Measurements from ENCODE around the gene PORCN. TPM values are rescaled to one million over a fixed set of nuclear protein-coding genes. Genes with fewer than 3 reads are reported as not detected.

Gene PORCN
- total RNA-seq, 1 experiment from 2014 or later = 16.4 TPM

DNA sequence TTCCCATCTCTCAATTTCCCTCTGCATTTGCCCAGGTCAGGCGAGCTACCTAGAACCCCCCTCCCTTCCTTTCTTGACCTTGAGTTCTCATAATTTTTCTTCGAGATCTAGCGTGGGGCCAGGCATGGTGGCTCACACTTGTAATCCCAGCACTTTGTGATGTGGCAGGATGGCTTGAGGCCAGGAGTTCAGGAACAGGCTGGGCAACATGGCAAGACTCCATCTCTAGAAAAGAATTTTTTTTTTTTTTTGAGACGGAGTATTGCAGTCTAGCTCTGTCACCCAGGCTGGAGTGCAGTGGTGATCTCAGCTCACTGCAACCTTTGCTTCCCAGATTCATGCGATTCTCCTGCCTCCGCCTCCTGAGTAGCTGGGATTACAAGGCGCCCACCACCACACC, 4.5 kb upstream of the PORCN start:
- Mint-ChIP-seq H3K4me3 (no peak overlapping the region), H3K4me1 (no peaks in the 10 kb centered on the region), H3K27ac (no peak overlapping the region), H3K36me3 (no peaks in the 10 kb centered on the region), H3K9me3 (no peaks in the 10 kb centered on the region), H3K27me3 (ENCODE audit: low read depth) (no peaks in the 10 kb centered on the region; the same call in 1 of the 2 replicates)
- no peak for DNase-seq (ENCODE audit: low spot score)
- ChIA-PET POLR2A (no interaction called here), CTCF (interaction anchor here (1.2 kb wide), 1 partner anchor 10 kb away, joined by 5 read pairs; no protein-coding TSS in a partner anchor)
- no peak for TF ChIP-seq NFYB (CRISPR knock-in tag; conservative IDR thresholded peaks at IDR 0.05; ENCODE audit: low read depth)
- no peak for TF ChIP-seq ZNF423 (CRISPR knock-in tag; IDR thresholded peaks at IDR 0.05)
- TF ChIP-seq STAT6 (CRISPR knock-in tag; conservative IDR thresholded peaks at IDR 0.05; ENCODE audit: low read depth) = no peak
- no peak for TF ChIP-seq MYBL2 (CRISPR knock-in tag; IDR thresholded peaks at IDR 0.05)
- TF ChIP-seq ZNF317 (CRISPR knock-in tag; IDR thresholded peaks at IDR 0.05; ENCODE audit: borderline replicate concordance, low read depth) = no peak
- TF ChIP-seq, protein P1, sequence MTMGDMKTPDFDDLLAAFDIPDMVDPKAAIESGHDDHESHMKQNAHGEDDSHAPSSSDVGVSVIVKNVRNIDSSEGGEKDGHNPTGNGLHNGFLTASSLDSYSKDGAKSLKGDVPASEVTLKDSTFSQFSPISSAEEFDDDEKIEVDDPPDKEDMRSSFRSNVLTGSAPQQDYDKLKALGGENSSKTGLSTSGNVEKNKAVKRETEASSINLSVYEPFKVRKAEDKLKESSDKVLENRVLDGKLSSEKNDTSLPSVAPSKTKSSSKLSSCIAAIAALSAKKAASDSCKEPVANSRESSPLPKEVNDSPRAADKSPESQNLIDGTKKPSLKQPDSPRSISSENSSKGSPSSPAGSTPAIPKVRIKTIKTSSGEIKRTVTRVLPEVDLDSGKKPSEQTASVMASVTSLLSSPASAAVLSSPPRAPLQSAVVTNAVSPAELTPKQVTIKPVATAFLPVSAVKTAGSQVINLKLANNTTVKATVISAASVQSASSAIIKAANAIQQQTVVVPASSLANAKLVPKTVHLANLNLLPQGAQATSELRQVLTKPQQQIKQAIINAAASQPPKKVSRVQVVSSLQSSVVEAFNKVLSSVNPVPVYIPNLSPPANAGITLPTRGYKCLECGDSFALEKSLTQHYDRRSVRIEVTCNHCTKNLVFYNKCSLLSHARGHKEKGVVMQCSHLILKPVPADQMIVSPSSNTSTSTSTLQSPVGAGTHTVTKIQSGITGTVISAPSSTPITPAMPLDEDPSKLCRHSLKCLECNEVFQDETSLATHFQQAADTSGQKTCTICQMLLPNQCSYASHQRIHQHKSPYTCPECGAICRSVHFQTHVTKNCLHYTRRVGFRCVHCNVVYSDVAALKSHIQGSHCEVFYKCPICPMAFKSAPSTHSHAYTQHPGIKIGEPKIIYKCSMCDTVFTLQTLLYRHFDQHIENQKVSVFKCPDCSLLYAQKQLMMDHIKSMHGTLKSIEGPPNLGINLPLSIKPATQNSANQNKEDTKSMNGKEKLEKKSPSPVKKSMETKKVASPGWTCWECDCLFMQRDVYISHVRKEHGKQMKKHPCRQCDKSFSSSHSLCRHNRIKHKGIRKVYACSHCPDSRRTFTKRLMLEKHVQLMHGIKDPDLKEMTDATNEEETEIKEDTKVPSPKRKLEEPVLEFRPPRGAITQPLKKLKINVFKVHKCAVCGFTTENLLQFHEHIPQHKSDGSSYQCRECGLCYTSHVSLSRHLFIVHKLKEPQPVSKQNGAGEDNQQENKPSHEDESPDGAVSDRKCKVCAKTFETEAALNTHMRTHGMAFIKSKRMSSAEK (CRISPR knock-in tag; IDR thresholded peaks at IDR 0.05; ENCODE audit: borderline replicate concordance) = no peak
- TF ChIP-seq CTCF (IDR thresholded peaks at IDR 0.05) = no peak
- TF ChIP-seq, protein P2, sequence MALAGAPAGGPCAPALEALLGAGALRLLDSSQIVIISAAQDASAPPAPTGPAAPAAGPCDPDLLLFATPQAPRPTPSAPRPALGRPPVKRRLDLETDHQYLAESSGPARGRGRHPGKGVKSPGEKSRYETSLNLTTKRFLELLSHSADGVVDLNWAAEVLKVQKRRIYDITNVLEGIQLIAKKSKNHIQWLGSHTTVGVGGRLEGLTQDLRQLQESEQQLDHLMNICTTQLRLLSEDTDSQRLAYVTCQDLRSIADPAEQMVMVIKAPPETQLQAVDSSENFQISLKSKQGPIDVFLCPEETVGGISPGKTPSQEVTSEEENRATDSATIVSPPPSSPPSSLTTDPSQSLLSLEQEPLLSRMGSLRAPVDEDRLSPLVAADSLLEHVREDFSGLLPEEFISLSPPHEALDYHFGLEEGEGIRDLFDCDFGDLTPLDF (CRISPR knock-in tag; IDR thresholded peaks at IDR 0.05) = no peak
- TF ChIP-seq FOXK1 (CRISPR knock-in tag; IDR thresholded peaks at IDR 0.05) = no peak
- TF ChIP-seq ZNF396 (CRISPR knock-in tag; IDR thresholded peaks at IDR 0.05; ENCODE audit: borderline replicate concordance) = no peak
- no peak for TF ChIP-seq FOXP4 (CRISPR knock-in tag; IDR thresholded peaks at IDR 0.05)
- no peak for TF ChIP-seq ZNF263 (CRISPR knock-in tag; IDR thresholded peaks at IDR 0.05; ENCODE audit: low read depth)
- no peak for ATAC-seq

DNA sequence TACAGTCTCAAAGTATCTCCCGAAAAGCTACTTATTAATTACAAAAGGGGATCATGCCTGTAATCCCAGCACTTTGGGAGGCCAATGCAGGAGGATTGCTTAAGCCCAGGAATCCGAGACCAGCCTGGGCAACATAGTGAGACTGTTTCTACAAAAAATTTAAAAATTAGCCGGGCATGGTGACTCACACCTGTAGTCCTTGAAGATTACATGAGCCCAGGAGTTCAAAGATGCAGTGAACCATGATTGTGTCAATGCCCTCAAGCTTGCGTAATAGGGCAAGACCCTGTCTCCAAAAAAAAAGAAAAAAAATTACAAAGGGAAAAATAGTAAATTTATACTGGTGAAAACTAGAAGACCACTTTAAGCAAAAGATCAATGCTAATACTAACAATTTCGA, 3.3 kb upstream of the PORCN start:
- CTCF ChIA-PET = no interaction called here
- ATAC-seq (no peak), DNase-seq (ENCODE audit: low spot score) (no peak)
- Mint-ChIP-seq H3K9me3 (no peaks in the 10 kb centered on the region), H3K27me3 (ENCODE audit: low read depth) (no peaks in the 10 kb centered on the region; the same call in none of the 2 replicates), H3K36me3 (no peaks in the 10 kb centered on the region), H3K4me3 (no peak overlapping the region), H3K27ac (no peak overlapping the region), H3K4me1 (peaks cover 7% of the 10 kb centered on the region)
- POLR2A ChIA-PET = no interaction called here
- TF ChIP-seq RORB (CRISPR knock-in tag; IDR thresholded peaks at IDR 0.05) (no peak), CREM (CRISPR knock-in tag; IDR thresholded peaks at IDR 0.05) (no peak), MXD4 (CRISPR knock-in tag; IDR thresholded peaks at IDR 0.05; ENCODE audit: borderline replicate concordance) (no peak), ZNF138 (CRISPR knock-in tag; conservative IDR thresholded peaks at IDR 0.05) (no peak), CBFB (CRISPR knock-in tag; IDR thresholded peaks at IDR 0.05; ENCODE audit: low read depth) (no peak), CDX4 (CRISPR knock-in tag; IDR thresholded peaks at IDR 0.05; ENCODE audit: borderline replicate concordance) (no peak), NR1H2 (CRISPR knock-in tag; IDR thresholded peaks at IDR 0.05) (no peak), ZNF263 (CRISPR knock-in tag; IDR thresholded peaks at IDR 0.05; ENCODE audit: low read depth) (no peak)

Measured in WTC11 (cell line).